ENCODE results near the gene PKNOX1. TPM values are rescaled to one million over a fixed set of nuclear protein-coding genes. Genes with fewer than 3 reads are reported as not detected.

The PKNOX1 gene
- total and polyA plus RNA-seq, 9 of the 15 experiments (the other 6 are each of a cell fraction or from before 2014, with no cell fraction given), result 8.8 to 25.9 (median 13.2) TPM

- TF ChIP-seq RERE (CRISPR knock-in tag; IDR thresholded peaks at IDR 0.05; ENCODE audit: borderline replicate concordance) (no peak), THAP12 (CRISPR knock-in tag; IDR thresholded peaks at IDR 0.05) (no peak), E2F5 (CRISPR knock-in tag; IDR thresholded peaks at IDR 0.05) (no peak), ILK (tag; IDR thresholded peaks at IDR 0.05; ENCODE audit: borderline replicate concordance, low read depth) (no peak), GMEB1 (CRISPR knock-in tag; IDR thresholded peaks at IDR 0.05) (peak; percentile 93), TBL1XR1 (IDR thresholded peaks at IDR 0.05; ENCODE audit: low read length in 2 of 2) (peak in 1 of 2 experiments; percentile 73; a peak in 2 of 4 replicates), HCFC1 (IDR thresholded peaks at IDR 0.05; ENCODE audit: low read depth, low read length) (peak; percentile 62), RFX1 (IDR thresholded peaks at IDR 0.05) (peak; percentile 29; the same call in 1 of the 2 replicates), CXXC5 (CRISPR knock-in tag; IDR thresholded peaks at IDR 0.05) (peak; percentile 99), CCAR2 (IDR thresholded peaks at IDR 0.05; ENCODE audit: low read depth, low read length) (no peak), RHOXF2B (CRISPR knock-in tag; conservative IDR thresholded peaks at IDR 0.05) (no peak), JUND (IDR thresholded peaks at IDR 0.05; ENCODE audit: borderline replicate concordance, low read depth, low read length) (peak; percentile 100), JUND (tag; IDR thresholded peaks at IDR 0.05; ENCODE audit: borderline replicate concordance, low read depth, low read length) (no peak; the same call in 2 of the 3 replicates), MXI1 (IDR thresholded peaks at IDR 0.05; ENCODE audit: low read depth, low read length) (no peak)
Measured at GRCh38 chr21:42973991-42974831, at the start of gene PKNOX1 (continued).

Measured in K562 (cell line).